Stimulated activated CD4-positive, alpha-beta T cell treated with anti-CD3 and anti-CD28 coated beads, TNF-alpha, amount 100 ng/mL, for 1 hour (primary cell): ENCODE results near the gene UBXN10.

Source experiments
- DNase-seq, 3 donors: peaks; one replicate each; pipeline ENCODE4 v3.0.0-alpha.2; 2020; ENCODE audit warnings: low read depth in 3 of 3, low spot score in 1 of 3

Gene UBXN10

GRCh38 chr1:20182415-20182814 lies 3.5 kb upstream of the UBXN10 start:
- no peak for DNase-seq

GRCh38 chr1:20183035-20183434 lies 2.9 kb upstream of the UBXN10 start:
- DNase-seq: no peak

GRCh38 chr1:20183616-20184271 lies 2.2 kb upstream of the UBXN10 start:
- DNase-seq: no peak

GRCh38 chr1:20184481-20184900 lies 1.4 kb upstream of the UBXN10 start:
- DNase-seq: no peak

GRCh38 chr1:20184997-20185833 lies 681 bp upstream of the UBXN10 start:
- peak; percentile 16 to 22 (median 21) for DNase-seq

- DNase-seq: no peak
Observed at GRCh38 chr1:20187103-20187812, 1.4 kb downstream of the UBXN10 start.

- no peak for DNase-seq
Observed at GRCh38 chr1:20187813-20188454, 2.0 kb downstream of the UBXN10 start.

- DNase-seq: no peak
Observed at GRCh38 chr1:20188455-20188817, 2.5 kb downstream of the UBXN10 start.

GRCh38 chr1:20189664-20190063 lies 3.8 kb downstream of the UBXN10 start:
- no peak for DNase-seq

- DNase-seq: no peak
Observed at GRCh38 chr1:20190256-20191160, 4.6 kb downstream of the UBXN10 start.

- DNase-seq: no peak
Observed at GRCh38 chr1:20191266-20191825, 5.5 kb downstream of the UBXN10 start.

- no peak for DNase-seq
Observed at GRCh38 chr1:20192364-20192763, 6.5 kb downstream of the UBXN10 start.

GRCh38 chr1:20192871-20193411 lies 7.0 kb downstream of the UBXN10 start:
- DNase-seq: no peak

- no peak for DNase-seq
Observed at GRCh38 chr1:20194224-20194623, 8.3 kb downstream of the UBXN10 start.

- DNase-seq: peak in 2 of 3 donors; percentile 52 to 70
Observed at GRCh38 chr1:20194757-20195461, 9.0 kb downstream of the UBXN10 start.

GRCh38 chr1:20195462-20195780 lies 9.5 kb downstream of the UBXN10 start:
- no peak for DNase-seq

- no peak for DNase-seq
Observed at GRCh38 chr1:20197329-20197791, 11.5 kb downstream of the UBXN10 start.

GRCh38 chr1:20198296-20198695 lies 12.4 kb downstream of the UBXN10 start:
- no peak for DNase-seq

- DNase-seq: no peak
Observed at GRCh38 chr1:20198918-20199317, 13.0 kb downstream of the UBXN10 start.
